ENCODE data around the gene DPP7.

The DPP7 gene

GRCh38 chr9:137114613-137115393 lies at the start of gene DPP7:
TSS of gene DPP7 (minus strand) at chr9:137114733. CDS start at chr9:137114713, 20 bp downstream.
- DNase-seq (ENCODE audit: low spot score), result peak; percentile 40

GRCh38 chr9:137163805-137164204 lies 49.3 kb upstream of the DPP7 start:
- DNase-seq (ENCODE audit: low spot score), result no peak

GRCh38 chr9:137163365-137163715 lies 48.8 kb upstream of the DPP7 start:
- no peak for DNase-seq (ENCODE audit: low spot score)

- DNase-seq (ENCODE audit: low spot score), result no peak
These were observed 48.2 kb upstream of the DPP7 start for GRCh38 chr9:137162505-137163364.

GRCh38 chr9:137161558-137162486 lies 47.3 kb upstream of the DPP7 start:
- DNase-seq (ENCODE audit: low spot score), result no peak

- no peak for DNase-seq (ENCODE audit: low spot score)
These were observed 46.4 kb upstream of the DPP7 start for GRCh38 chr9:137160716-137161557.

GRCh38 chr9:137160054-137160425 lies 45.5 kb upstream of the DPP7 start:
- no peak for DNase-seq (ENCODE audit: low spot score)

- DNase-seq (ENCODE audit: low spot score), result no peak
These were observed 44.8 kb upstream of the DPP7 start for GRCh38 chr9:137159105-137160053.

- no peak for DNase-seq (ENCODE audit: low spot score)
These were observed 44.1 kb upstream of the DPP7 start for GRCh38 chr9:137158625-137159024.

- peak; percentile 92 for DNase-seq (ENCODE audit: low spot score)
These were observed 43.3 kb upstream of the DPP7 start for GRCh38 chr9:137157618-137158415.

GRCh38 chr9:137156567-137157375 lies 42.2 kb upstream of the DPP7 start:
- DNase-seq (ENCODE audit: low spot score), result no peak

- DNase-seq (ENCODE audit: low spot score), result no peak
These were observed 38.4 kb upstream of the DPP7 start for GRCh38 chr9:137152844-137153405.

GRCh38 chr9:137150617-137151457 lies 36.3 kb upstream of the DPP7 start:
- peak; percentile 61 for DNase-seq (ENCODE audit: low spot score)

GRCh38 chr9:137149942-137150616 lies 35.5 kb upstream of the DPP7 start:
- DNase-seq (ENCODE audit: low spot score), result peak; percentile 67

- no peak for DNase-seq (ENCODE audit: low spot score)
These were observed 34.8 kb upstream of the DPP7 start for GRCh38 chr9:137149363-137149762.

- DNase-seq (ENCODE audit: low spot score), result no peak
These were observed 34.1 kb upstream of the DPP7 start for GRCh38 chr9:137148661-137149060.

Measured in cerebellar cortex (tissue), 1 donor.